CD14-positive monocyte (primary cell): ENCODE results near the gene PAPPA2. TPM values are rescaled to one million over a fixed set of nuclear protein-coding genes. Genes with fewer than 3 reads are reported as not detected.

Source experiments
- DNase-seq, 3 donors: peaks; one replicate each; pipeline ENCODE4 v3.0.0-alpha.2; 2011 to 2022
- H2AFZ ChIP-seq: 2 replicates; pipeline ENCODE4 v1.6.0; 2012; ENCODE audit warnings: mild to moderate bottlenecking, low read depth, low read length, inconsistent platforms; ENCODE audit not compliant: insufficient read depth, poor library complexity, severe bottlenecking
- H3K27ac ChIP-seq, 2 donors: 1 replicate in 1 of 2; 2 replicates in 1 of 2; pipeline ENCODE4 v1.5.1; 2012 to 2013; ENCODE audit warnings: low read length in 2 of 2, control low read depth in 1 of 2, inconsistent platforms in 1 of 2, low read depth in 1 of 2, mild to moderate bottlenecking in 1 of 2
- H3K27me3 ChIP-seq, 2 donors: one replicate each; pipeline versions ENCODE4 v1.6.0 to v1.6.1; 2011 to 2013; ENCODE audit warnings: low read length in 2 of 2; ENCODE audit not compliant: control insufficient read depth in 2 of 2, insufficient read depth in 2 of 2
- H3K36me3 ChIP-seq, 2 donors: replicated peaks in 1 of 2; 1 replicate in 1 of 2; 2 replicates in 1 of 2; pipeline versions ENCODE4 v1.5.1 to v1.6.1; 2012 to 2013; ENCODE audit warnings: low read length in 2 of 2, control low read depth in 1 of 2, inconsistent platforms in 1 of 2, mild to moderate bottlenecking in 1 of 2; ENCODE audit not compliant: insufficient read depth in 2 of 2, control insufficient read depth in 1 of 2
- H3K4me1 ChIP-seq, 2 donors: 1 replicate in 1 of 2; 2 replicates in 1 of 2; pipeline versions ENCODE4 v1.5.1 to v1.6.1; 2012 to 2013; ENCODE audit warnings: low read length in 2 of 2, control low read depth in 1 of 2, inconsistent platforms in 1 of 2, mild to moderate bottlenecking in 1 of 2, moderate library complexity in 1 of 2; ENCODE audit not compliant: insufficient read depth in 2 of 2, control insufficient read depth in 1 of 2
- H3K4me2 ChIP-seq: replicated peaks from 2 replicates; pipeline ENCODE3; 2012; ENCODE audit warnings: low read length, moderate library complexity, mild to moderate bottlenecking; ENCODE audit not compliant: poor library complexity, severe bottlenecking; ENCODE audit errors: extremely low read depth
- H3K4me3 ChIP-seq, 3 experiments: fragments of 200-600 bp in 1 of 3; sonication (generic) in 1 of 3; replicated peaks in 1 of 3; 1 replicate in 2 of 3; 2 replicates in 1 of 3; pipeline ENCODE4 v1.5.1; 2011 to 2013; ENCODE audit warnings: low read length in 3 of 3, mild to moderate bottlenecking in 3 of 3, control low read depth in 2 of 3, low read depth in 2 of 3, inconsistent platforms in 1 of 3, moderate library complexity in 1 of 3
- H3K79me2 ChIP-seq: 2 replicates; pipeline ENCODE4 v1.6.0; 2012; ENCODE audit warnings: mild to moderate bottlenecking, control low read depth, inconsistent platforms, low read length, moderate library complexity; ENCODE audit not compliant: insufficient read depth
- H3K9ac ChIP-seq: 2 replicates; pipeline ENCODE4 v1.6.0; 2017; ENCODE audit warnings: low read length, mild to moderate bottlenecking; ENCODE audit not compliant: insufficient read depth, poor library complexity, severe bottlenecking
- H3K9me3 ChIP-seq, 2 donors: replicated peaks in 1 of 2; 1 replicate in 1 of 2; 2 replicates in 1 of 2; pipeline versions ENCODE4 v1.5.1 to v1.6.1; 2012 to 2013; ENCODE audit warnings: low read length in 2 of 2, control low read depth in 1 of 2; ENCODE audit not compliant: control insufficient read depth in 1 of 2, insufficient read depth in 1 of 2
- H4K20me1 ChIP-seq: 2 replicates; pipeline ENCODE4 v1.6.0; 2012; ENCODE audit warnings: mild to moderate bottlenecking, low read length, control low read depth, moderate library complexity; ENCODE audit not compliant: insufficient read depth
- H3K27ac Mint-ChIP-seq, 7 donors: one replicate each; pipeline ENCODE4 v1.8.0; 2020; ENCODE audit warnings: mild to moderate bottlenecking in 7 of 7, mixed read lengths in 7 of 7, moderate library complexity in 6 of 7, inconsistent platforms in 2 of 7
- H3K27me3 Mint-ChIP-seq, 3 donors: one replicate each; pipeline ENCODE4 v1.8.0; 2021 to 2022; ENCODE audit warnings: low read depth in 3 of 3, mild to moderate bottlenecking in 3 of 3, mixed read lengths in 3 of 3, moderate library complexity in 3 of 3, inconsistent platforms in 1 of 3
- H3K36me3 Mint-ChIP-seq, 2 donors: one replicate each; pipeline ENCODE4 v1.8.0; 2020; ENCODE audit warnings: mixed read lengths in 2 of 2, inconsistent platforms in 1 of 2, mild to moderate bottlenecking in 1 of 2
- H3K4me1 Mint-ChIP-seq: one replicate; pipeline ENCODE4 v1.8.0; 2020; ENCODE audit warnings: mild to moderate bottlenecking, mixed read lengths
- H3K4me3 Mint-ChIP-seq, 2 donors: one replicate each; pipeline ENCODE4 v1.8.0; 2020; ENCODE audit warnings: mild to moderate bottlenecking in 2 of 2, mixed read lengths in 2 of 2, moderate library complexity in 1 of 2
- H3K9me3 Mint-ChIP-seq, 7 donors: one replicate each; pipeline ENCODE4 v1.8.0; 2020 to 2022; ENCODE audit warnings: mixed read lengths in 7 of 7, mild to moderate bottlenecking in 6 of 7, moderate library complexity in 6 of 7, inconsistent platforms in 2 of 7
- WGBS: methylation state at CpG from one replicate; pipeline ENCODE4 v1.1.5; 2013; ENCODE audit warnings: missing lambda C conversion rate; ENCODE audit not compliant: insufficient coverage; 5-methylcytosine and 5-hydroxymethylcytosine counted together
- intact Hi-C, 2 donors: fragments of 100-400 bp; cut with micrococcal nuclease; formaldehyde crosslinking; loops; one replicate each; pipeline versions ENCODE4 v1.15.0 to v1.15.1; 2023
- polyA plus RNA-seq, 3 donors: library from polyadenylated mRNA; depleted of rRNA in 1 of 3; unstranded in 2 of 3; stranded (reverse) in 1 of 3; fragments of 300-500 nt in 2 of 3; fragments of >200 nt in 1 of 3; fragmentation: Illumina TruSeq in 2 of 3; gene quantifications; 1 replicate in 2 of 3; 2 replicates in 1 of 3; pipeline ENCODE4 v1.2.3, GENCODE V29; 2012 to 2021
- TF ChIP-seq, protein P1 (sequence below): fragments of 200-600 bp; IDR thresholded peaks from one replicate; pipeline ENCODE4 v1.8.0; 2022; ENCODE audit warnings: antibody characterized with exemption, mild to moderate bottlenecking

Gene PAPPA2
- polyA plus RNA-seq, 3 donors, result not detected

DNA sequence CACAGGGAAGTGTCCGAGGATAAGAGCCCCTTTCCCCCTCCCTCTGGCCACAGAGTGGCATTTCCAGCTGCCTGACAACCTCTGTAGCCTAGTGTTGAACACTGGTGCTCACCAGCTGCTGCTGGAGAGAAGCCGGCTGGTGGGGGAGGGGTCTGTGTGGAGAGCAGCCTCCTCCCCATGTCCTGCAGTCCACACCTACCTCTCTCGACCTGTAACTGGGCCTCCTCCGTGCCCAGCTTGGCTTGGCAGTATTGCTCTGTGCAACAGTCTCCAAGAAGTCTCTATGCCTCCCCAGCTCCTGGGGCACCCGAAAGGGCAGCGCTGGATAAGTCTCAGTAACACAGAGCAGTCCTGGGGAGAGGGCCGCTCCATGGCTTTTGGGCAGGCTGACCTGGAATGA is 17.0 kb downstream of the PAPPA2 start:
- no peaks in the 10 kb centered on the region for H3K36me3 Mint-ChIP-seq
- Histone ChIP-seq H2AFZ (no peak overlapping the region), H3K27me3 (no peaks in the 10 kb centered on the region), H3K36me3 (no peaks in the 10 kb centered on the region), H3K27ac (no peak overlapping the region), H3K4me2 (no peak overlapping the region), H4K20me1 (no peaks in the 10 kb centered on the region), H3K79me2 (no peaks in the 10 kb centered on the region), H3K9me3 (no peaks in the 10 kb centered on the region), H3K9ac (no peak overlapping the region), H3K4me1 (no peaks in the 10 kb centered on the region), H3K4me3 (no peak overlapping the region)
- 57% methylated on average over 4 of the region's 7 CpGs for WGBS
- H3K27me3 Mint-ChIP-seq, result peaks cover 0 to 2% (median 0%) of the 10 kb centered on the region in 3 donors
- H3K4me3 Mint-ChIP-seq, result no peak overlapping the region
- DNase-seq, result no peak
- peaks cover 0 to 5% (median 0%) of the 10 kb centered on the region in 7 donors for H3K9me3 Mint-ChIP-seq
- H3K27ac Mint-ChIP-seq, result no peak overlapping the region
- TF ChIP-seq, protein P1, sequence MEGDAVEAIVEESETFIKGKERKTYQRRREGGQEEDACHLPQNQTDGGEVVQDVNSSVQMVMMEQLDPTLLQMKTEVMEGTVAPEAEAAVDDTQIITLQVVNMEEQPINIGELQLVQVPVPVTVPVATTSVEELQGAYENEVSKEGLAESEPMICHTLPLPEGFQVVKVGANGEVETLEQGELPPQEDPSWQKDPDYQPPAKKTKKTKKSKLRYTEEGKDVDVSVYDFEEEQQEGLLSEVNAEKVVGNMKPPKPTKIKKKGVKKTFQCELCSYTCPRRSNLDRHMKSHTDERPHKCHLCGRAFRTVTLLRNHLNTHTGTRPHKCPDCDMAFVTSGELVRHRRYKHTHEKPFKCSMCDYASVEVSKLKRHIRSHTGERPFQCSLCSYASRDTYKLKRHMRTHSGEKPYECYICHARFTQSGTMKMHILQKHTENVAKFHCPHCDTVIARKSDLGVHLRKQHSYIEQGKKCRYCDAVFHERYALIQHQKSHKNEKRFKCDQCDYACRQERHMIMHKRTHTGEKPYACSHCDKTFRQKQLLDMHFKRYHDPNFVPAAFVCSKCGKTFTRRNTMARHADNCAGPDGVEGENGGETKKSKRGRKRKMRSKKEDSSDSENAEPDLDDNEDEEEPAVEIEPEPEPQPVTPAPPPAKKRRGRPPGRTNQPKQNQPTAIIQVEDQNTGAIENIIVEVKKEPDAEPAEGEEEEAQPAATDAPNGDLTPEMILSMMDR, result no peak
- H3K4me1 Mint-ChIP-seq, result no peaks in the 10 kb centered on the region
- intact Hi-C loops, result no loop called here

DNA sequence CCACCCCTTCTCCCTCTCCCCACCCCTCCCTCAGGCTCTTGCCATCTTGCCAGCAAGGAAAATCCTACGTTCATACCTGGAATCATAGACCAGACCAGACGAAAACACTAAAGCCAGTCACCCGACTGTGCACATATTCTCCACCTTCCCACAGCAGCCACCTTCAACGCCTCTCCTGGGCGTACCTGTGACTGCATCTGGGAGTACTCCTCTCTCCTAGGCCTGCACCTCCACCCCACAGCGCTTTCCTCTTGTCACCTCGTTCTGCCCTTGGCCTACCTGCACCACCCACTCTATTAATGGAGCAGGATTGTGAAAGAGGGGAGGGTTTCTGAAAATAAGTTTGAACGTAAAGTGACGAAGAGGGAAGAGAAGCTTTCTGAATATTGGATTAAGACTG is 17.8 kb downstream of the PAPPA2 start:
- intact Hi-C loops, result no loop called here
- 97% methylated on average over 4 of the region's 9 CpGs for WGBS
- H3K4me1 ChIP-seq, result no peaks in the 10 kb centered on the region
- H3K9me3 ChIP-seq, result no peaks in the 10 kb centered on the region
- no peak overlapping the region for H3K9ac ChIP-seq
- H3K27ac ChIP-seq, result no peak overlapping the region
- no peak overlapping the region for H3K4me3 ChIP-seq
- no peak overlapping the region for H3K4me2 ChIP-seq
- H3K27me3 Mint-ChIP-seq, result peaks cover 0 to 2% (median 0%) of the 10 kb centered on the region in 3 donors
- no peaks in the 10 kb centered on the region for H3K36me3 Mint-ChIP-seq
- TF ChIP-seq, protein P1, result no peak
- no peaks in the 10 kb centered on the region for H3K36me3 ChIP-seq
- H3K4me1 Mint-ChIP-seq, result no peaks in the 10 kb centered on the region
- no peak overlapping the region for H3K27ac Mint-ChIP-seq
- DNase-seq, result no peak
- H3K79me2 ChIP-seq, result no peaks in the 10 kb centered on the region
- peaks cover 0 to 3% (median 0%) of the 10 kb centered on the region in 7 donors for H3K9me3 Mint-ChIP-seq
- H3K4me3 Mint-ChIP-seq, result no peak overlapping the region
- no peaks in the 10 kb centered on the region for H4K20me1 ChIP-seq
- H2AFZ ChIP-seq, result no peak overlapping the region
- H3K27me3 ChIP-seq, result no peaks in the 10 kb centered on the region
